ELR (cell line): ENCODE measurements around the gene UNC13A.

Experiments used
- DNase-seq: peaks from one replicate; pipeline ENCODE4 v3.0.0-alpha.2; 2015; ENCODE audit warnings: low read depth

UNC13A gene

GRCh38 chr19:17626456-17627015 lies 61.6 kb downstream of the UNC13A start:
- DNase-seq, result no peak

GRCh38 chr19:17625980-17626379 lies 62.2 kb downstream of the UNC13A start:
- DNase-seq, result no peak

GRCh38 chr19:17625043-17625442 lies 63.1 kb downstream of the UNC13A start:
- no peak for DNase-seq

GRCh38 chr19:17624314-17624991 lies 63.7 kb downstream of the UNC13A start:
- no peak for DNase-seq

- no peak for DNase-seq
Observed at GRCh38 chr19:17623224-17623935, 64.8 kb downstream of the UNC13A start.

- no peak for DNase-seq
Observed at GRCh38 chr19:17620696-17621095, 67.5 kb downstream of the UNC13A start.

GRCh38 chr19:17618936-17619335 lies 69.2 kb downstream of the UNC13A start:
- no peak for DNase-seq

GRCh38 chr19:17618281-17618903 lies 69.8 kb downstream of the UNC13A start:
- DNase-seq, result no peak

GRCh38 chr19:17617807-17618192 lies 70.4 kb downstream of the UNC13A start:
- DNase-seq, result no peak

GRCh38 chr19:17616961-17617806 lies 71.0 kb downstream of the UNC13A start:
- DNase-seq, result peak; percentile 39

- no peak for DNase-seq
Observed at GRCh38 chr19:17616686-17616960, 71.5 kb downstream of the UNC13A start.

- no peak for DNase-seq
Observed at GRCh38 chr19:17615889-17616685, 72.1 kb downstream of the UNC13A start.

- no peak for DNase-seq
Observed at GRCh38 chr19:17614476-17614875, 73.7 kb downstream of the UNC13A start.

- no peak for DNase-seq
Observed at GRCh38 chr19:17611462-17612244, 76.5 kb downstream of the UNC13A start.

GRCh38 chr19:17610384-17610783 lies 77.8 kb downstream of the UNC13A start:
- DNase-seq, result peak; percentile 40

GRCh38 chr19:17607936-17608335 lies 80.2 kb downstream of the UNC13A start:
- DNase-seq, result no peak

GRCh38 chr19:17606590-17607185 lies 81.5 kb downstream of the UNC13A start:
- DNase-seq, result peak; percentile 39

GRCh38 chr19:17605761-17606589 lies 82.2 kb downstream of the UNC13A start:
- peak; percentile 60 for DNase-seq

GRCh38 chr19:17605117-17605516 lies 83.0 kb downstream of the UNC13A start:
- DNase-seq, result no peak
